Uterus (tissue), 2 donors: ENCODE data around the gene CUTA.

Experiments
- CTCF ChIP-seq, 4 experiments: fragments of 200-600 bp in 2 of 4; fragments of 450-650 bp in 2 of 4; sonication (generic) in 2 of 4; IDR thresholded peaks; one replicate each; pipeline ENCODE4 v1.5.1; 2016 to 2019; ENCODE audit warnings: antibody characterized with exemption in 4 of 4, mild to moderate bottlenecking in 2 of 4, moderate library complexity in 1 of 4
- POLR2A ChIP-seq, 2 donors: fragments of 450-650 bp; IDR thresholded peaks; one replicate each; pipeline ENCODE4 v1.6.1; 2016; ENCODE audit warnings: antibody characterized with exemption in 2 of 2, mild to moderate bottlenecking in 1 of 2, moderate library complexity in 1 of 2

GRCh38 chr6:33425668-33426577 lies 8.0 kb upstream of the CUTA start:
- TF ChIP-seq POLR2A (IDR thresholded peaks at IDR 0.05): peak in 1 of 2 donors; percentile 55
- peak; percentile 45 to 75 (median 66) for TF ChIP-seq CTCF (IDR thresholded peaks at IDR 0.05)
